Panc1 (cell line): Measurements from ENCODE around the gene TUBGCP3. TPM values are rescaled to one million over a fixed set of nuclear protein-coding genes. Genes with fewer than 3 reads are reported as not detected.

Experiments
- ATAC-seq: fragments of 200-7000 bp; cut with Tn5 transposase; 2 replicates; pipeline ENCODE4 v1.9.1; 2020; ENCODE audit warnings: mild to moderate bottlenecking, moderate library complexity
- BruUV-seq: library from RNA; stranded (reverse); fragments of 400-500 nt; replicated peaks from 2 replicates; lab custom pipeline; 2021; lab: Mats Ljungman, UMichigan
- CTCF ChIA-PET: fragments of 300-600 bp; sonication (Branson Sonifier 250); formaldehyde crosslinking; loops from one replicate; lab custom pipeline; 2022; ENCODE audit warnings: antibody characterized with exemption; lab: Charles Lee
- POLR2A ChIA-PET: fragments of 300-600 bp; sonication (Branson Sonifier 250); formaldehyde crosslinking; loops from one replicate; lab custom pipeline; 2022; ENCODE audit warnings: antibody characterized with exemption; lab: Charles Lee
- DNase-seq: peaks from one replicate; pipeline ENCODE4 v3.0.0-alpha.2; 2010; ENCODE audit warnings: low read depth, low spot score
- H3K27ac ChIP-seq: 2 replicates; pipeline ENCODE4 v1.5.1; 2011; ENCODE audit warnings: mild to moderate bottlenecking, low read length, inconsistent platforms
- H3K27me3 ChIP-seq: fragments of 200-500 bp; sonication (Bioruptor generic); 2 replicates; pipeline ENCODE4 v1.6.0; 2014; ENCODE audit warnings: low read length, inconsistent platforms; ENCODE audit not compliant: control insufficient read depth, insufficient read depth
- H3K36me3 ChIP-seq: fragments of 200-500 bp; sonication (Bioruptor generic); 2 replicates; pipeline ENCODE4 v1.5.1; 2014; ENCODE audit warnings: inconsistent platforms, mild to moderate bottlenecking, low read length, moderate library complexity; ENCODE audit not compliant: control insufficient read depth, insufficient read depth
- H3K4me1 ChIP-seq: 2 replicates; pipeline ENCODE4 v1.5.1; 2011; ENCODE audit warnings: inconsistent platforms, mild to moderate bottlenecking, low read length, moderate library complexity; ENCODE audit not compliant: control insufficient read depth, insufficient read depth
- H3K4me3 ChIP-seq, 2 experiments: 2 replicates each; pipeline ENCODE4 v1.5.1; 2011 to 2012; ENCODE audit warnings: low read depth in 2 of 2, low read length in 2 of 2, mild to moderate bottlenecking in 2 of 2, inconsistent platforms in 1 of 2, moderate library complexity in 1 of 2
- H3K9me3 ChIP-seq: fragments of 200-500 bp; sonication (Bioruptor generic); 2 replicates; pipeline ENCODE4 v1.5.1; 2014; ENCODE audit warnings: low read depth, mild to moderate bottlenecking, inconsistent platforms, low read length, moderate library complexity; ENCODE audit not compliant: control insufficient read depth, insufficient read depth
- POLR2AphosphoS5 ChIP-seq: IDR thresholded peaks from 2 replicates; pipeline ENCODE4 v1.6.1; 2012; ENCODE audit warnings: mild to moderate bottlenecking, low read depth, low read length, moderate library complexity
- SIN3A ChIP-seq: IDR thresholded peaks from 2 replicates; pipeline ENCODE4 v1.6.1; 2012; ENCODE audit warnings: low read depth, mild to moderate bottlenecking, low read length, moderate library complexity, borderline replicate concordance; ENCODE audit not compliant: insufficient read depth
- TCF7L2 ChIP-seq: IDR thresholded peaks from 2 replicates; pipeline ENCODE4 v1.6.1; 2011; ENCODE audit warnings: mild to moderate bottlenecking, low read depth, low read length, inconsistent platforms
- in situ Hi-C: cut with HindIII; loops from 2 replicates; pipeline ENCODE4 v1.10.0; 2016; ENCODE audit warnings: low sequenced_read_pairs, low pct_unique_long_range_greater_than_20kb
- intact Hi-C: fragments of 100-400 bp; cut with micrococcal nuclease; formaldehyde crosslinking; loops from one replicate; pipeline ENCODE4 v1.10.0; 2022; ENCODE audit not compliant: unreplicated experiment
- total RNA-seq: library from RNA; stranded (reverse); gene quantifications from one replicate; pipeline ENCODE4 v1.2.1, GENCODE V29; 2021; ENCODE audit not compliant: unreplicated experiment
- TF ChIP-seq, protein P1 (sequence below), 2 experiments: IDR thresholded peaks; 2 replicates each; pipeline ENCODE4 v1.6.1; 2011 to 2012; ENCODE audit warnings: low read depth in 2 of 2, control low read depth in 1 of 2, low read length in 1 of 2, mild to moderate bottlenecking in 1 of 2, moderate library complexity in 1 of 2; ENCODE audit not compliant: insufficient read depth in 1 of 2
- TF ChIP-seq, protein P2 (sequence below): fragments of 450-650 bp; IDR thresholded peaks from 2 replicates; pipeline ENCODE4 v1.5.1; 2017; ENCODE audit warnings: mild to moderate bottlenecking

The TUBGCP3 gene
- total RNA-seq, 1 experiment from 2014 or later: 28.4 TPM

DNA sequence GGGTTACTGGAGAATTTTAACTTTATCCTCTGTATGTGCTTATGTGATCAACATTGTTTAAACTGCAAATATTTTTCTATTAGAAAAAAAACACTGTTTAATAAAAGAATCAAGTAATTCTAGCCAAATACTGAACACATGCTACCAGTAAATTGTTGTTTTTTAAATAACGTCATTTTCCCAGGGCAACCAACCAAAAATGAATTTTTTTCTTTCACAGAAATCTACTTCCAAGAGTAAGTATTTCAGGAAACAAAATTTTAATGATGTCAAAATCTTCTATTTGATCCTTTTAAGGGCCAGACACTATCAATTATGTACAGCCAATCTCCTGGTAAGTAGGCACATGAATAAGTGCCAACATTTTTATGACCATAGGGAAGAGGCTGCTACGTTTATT is 57.1 kb downstream of the TUBGCP3 start:
- H3K27me3 ChIP-seq: no peaks in the 10 kb centered on the region
- no peaks in the 10 kb centered on the region for H3K4me1 ChIP-seq
- ChIA-PET CTCF (no interaction called here), POLR2A (no interaction called here)
- H3K36me3 ChIP-seq: no peaks in the 10 kb centered on the region; the same call in 1 of the 2 replicates
- BruUV-seq: no TSS peak
- intact Hi-C loops (no loop called here), in situ Hi-C loops (no loop called here)
- TF ChIP-seq SIN3A (no peak), TCF7L2 (no peak), POLR2AphosphoS5 (no peak)
- TF ChIP-seq, protein P1, sequence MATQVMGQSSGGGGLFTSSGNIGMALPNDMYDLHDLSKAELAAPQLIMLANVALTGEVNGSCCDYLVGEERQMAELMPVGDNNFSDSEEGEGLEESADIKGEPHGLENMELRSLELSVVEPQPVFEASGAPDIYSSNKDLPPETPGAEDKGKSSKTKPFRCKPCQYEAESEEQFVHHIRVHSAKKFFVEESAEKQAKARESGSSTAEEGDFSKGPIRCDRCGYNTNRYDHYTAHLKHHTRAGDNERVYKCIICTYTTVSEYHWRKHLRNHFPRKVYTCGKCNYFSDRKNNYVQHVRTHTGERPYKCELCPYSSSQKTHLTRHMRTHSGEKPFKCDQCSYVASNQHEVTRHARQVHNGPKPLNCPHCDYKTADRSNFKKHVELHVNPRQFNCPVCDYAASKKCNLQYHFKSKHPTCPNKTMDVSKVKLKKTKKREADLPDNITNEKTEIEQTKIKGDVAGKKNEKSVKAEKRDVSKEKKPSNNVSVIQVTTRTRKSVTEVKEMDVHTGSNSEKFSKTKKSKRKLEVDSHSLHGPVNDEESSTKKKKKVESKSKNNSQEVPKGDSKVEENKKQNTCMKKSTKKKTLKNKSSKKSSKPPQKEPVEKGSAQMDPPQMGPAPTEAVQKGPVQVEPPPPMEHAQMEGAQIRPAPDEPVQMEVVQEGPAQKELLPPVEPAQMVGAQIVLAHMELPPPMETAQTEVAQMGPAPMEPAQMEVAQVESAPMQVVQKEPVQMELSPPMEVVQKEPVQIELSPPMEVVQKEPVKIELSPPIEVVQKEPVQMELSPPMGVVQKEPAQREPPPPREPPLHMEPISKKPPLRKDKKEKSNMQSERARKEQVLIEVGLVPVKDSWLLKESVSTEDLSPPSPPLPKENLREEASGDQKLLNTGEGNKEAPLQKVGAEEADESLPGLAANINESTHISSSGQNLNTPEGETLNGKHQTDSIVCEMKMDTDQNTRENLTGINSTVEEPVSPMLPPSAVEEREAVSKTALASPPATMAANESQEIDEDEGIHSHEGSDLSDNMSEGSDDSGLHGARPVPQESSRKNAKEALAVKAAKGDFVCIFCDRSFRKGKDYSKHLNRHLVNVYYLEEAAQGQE (IDR thresholded peaks at IDR 0.05; ENCODE audit: insufficient read depth in 1 of 2, low read depth in 2 of 2, low read length in 1 of 2): no peak
- TF ChIP-seq, protein P2, sequence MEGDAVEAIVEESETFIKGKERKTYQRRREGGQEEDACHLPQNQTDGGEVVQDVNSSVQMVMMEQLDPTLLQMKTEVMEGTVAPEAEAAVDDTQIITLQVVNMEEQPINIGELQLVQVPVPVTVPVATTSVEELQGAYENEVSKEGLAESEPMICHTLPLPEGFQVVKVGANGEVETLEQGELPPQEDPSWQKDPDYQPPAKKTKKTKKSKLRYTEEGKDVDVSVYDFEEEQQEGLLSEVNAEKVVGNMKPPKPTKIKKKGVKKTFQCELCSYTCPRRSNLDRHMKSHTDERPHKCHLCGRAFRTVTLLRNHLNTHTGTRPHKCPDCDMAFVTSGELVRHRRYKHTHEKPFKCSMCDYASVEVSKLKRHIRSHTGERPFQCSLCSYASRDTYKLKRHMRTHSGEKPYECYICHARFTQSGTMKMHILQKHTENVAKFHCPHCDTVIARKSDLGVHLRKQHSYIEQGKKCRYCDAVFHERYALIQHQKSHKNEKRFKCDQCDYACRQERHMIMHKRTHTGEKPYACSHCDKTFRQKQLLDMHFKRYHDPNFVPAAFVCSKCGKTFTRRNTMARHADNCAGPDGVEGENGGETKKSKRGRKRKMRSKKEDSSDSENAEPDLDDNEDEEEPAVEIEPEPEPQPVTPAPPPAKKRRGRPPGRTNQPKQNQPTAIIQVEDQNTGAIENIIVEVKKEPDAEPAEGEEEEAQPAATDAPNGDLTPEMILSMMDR: no peak
- H3K27ac ChIP-seq: no peak overlapping the region
- H3K4me3 ChIP-seq: no peak overlapping the region
- no peak for ATAC-seq
- DNase-seq: no peak
- H3K9me3 ChIP-seq: no peaks in the 10 kb centered on the region

DNA sequence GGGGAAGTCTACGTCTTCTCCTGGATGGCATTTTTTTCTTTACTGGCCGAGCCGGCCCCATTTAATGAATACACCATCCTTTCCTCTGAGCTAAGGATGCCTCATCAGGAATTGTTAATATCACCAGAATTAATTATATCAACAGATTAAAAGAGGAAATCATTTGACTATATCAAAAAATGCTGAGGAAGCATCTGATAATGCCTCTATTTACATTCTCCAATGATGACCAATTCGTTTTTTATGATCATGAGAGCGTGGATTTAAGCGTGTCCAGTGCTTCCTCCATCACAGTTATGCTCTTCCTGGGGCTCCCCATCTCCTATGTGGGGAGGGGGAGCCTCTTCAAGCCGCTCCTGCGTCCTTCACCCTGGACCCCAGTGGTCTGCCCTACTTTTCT is 58.7 kb downstream of the TUBGCP3 start:
- H3K4me3 ChIP-seq: no peak overlapping the region
- H3K36me3 ChIP-seq: no peaks in the 10 kb centered on the region; the same call in 1 of the 2 replicates
- no peaks in the 10 kb centered on the region for H3K4me1 ChIP-seq
- CTCF ChIA-PET: no interaction called here
- TF ChIP-seq, protein P1 (IDR thresholded peaks at IDR 0.05; ENCODE audit: insufficient read depth in 1 of 2, low read depth in 2 of 2, low read length in 1 of 2): no peak
- TF ChIP-seq TCF7L2: no peak
- TF ChIP-seq SIN3A: no peak
- TF ChIP-seq POLR2AphosphoS5: no peak
- DNase-seq (no peak), ATAC-seq (no peak)
- POLR2A ChIA-PET: no interaction called here
- no peak overlapping the region for H3K27ac ChIP-seq
- no TSS peak for BruUV-seq
- in situ Hi-C loops (no loop called here), intact Hi-C loops (no loop called here)
- no peaks in the 10 kb centered on the region for H3K9me3 ChIP-seq
- H3K27me3 ChIP-seq: no peaks in the 10 kb centered on the region
